ENCODE measurements around the gene ASXL1. TPM values are rescaled to one million over a fixed set of nuclear protein-coding genes. Genes with fewer than 3 reads are reported as not detected.

Gene ASXL1
- total RNA-seq, 4 donors from 2014 or later: 69.1 to 116 (median 102) TPM

DNA sequence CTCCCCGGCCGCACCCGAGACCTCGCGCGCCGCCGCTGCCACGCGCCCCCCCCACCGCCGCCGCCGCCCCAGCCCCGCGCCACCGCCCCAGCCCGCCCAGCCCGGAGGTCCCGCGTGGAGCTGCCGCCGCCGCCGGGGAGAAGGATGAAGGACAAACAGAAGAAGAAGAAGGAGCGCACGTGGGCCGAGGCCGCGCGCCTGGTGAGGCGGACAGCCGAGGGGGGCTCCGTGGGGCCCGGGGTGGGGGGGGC is 426 bp downstream of the ASXL1 start:
- DNase-seq: no peak
- TF ChIP-seq CTCF (IDR thresholded peaks at IDR 0.05) (no peak), POLR2A (IDR thresholded peaks at IDR 0.05) (no peak)
- peak overlapping the region; percentile 55 to 75 for H3K4me3 ChIP-seq
- intact Hi-C loops (cut with DNase I; ENCODE audit: low total_unique reads): no loop called here
- H3K27ac ChIP-seq: peak overlapping the region; percentile 98 to 99
- H3K36me3 ChIP-seq: no peaks in the 10 kb centered on the region
- no peaks in the 10 kb centered on the region for H3K27me3 ChIP-seq
- H3K4me1 ChIP-seq: peaks cover 0 to 4% of the 10 kb centered on the region in 2 donors
- H3K9me3 ChIP-seq: no peaks in the 10 kb centered on the region

GRCh38 chr20:32358883-32359632 is 927 bp downstream of the ASXL1 start:
- H3K27me3 ChIP-seq: no peaks in the 10 kb centered on the region
- H3K9me3 ChIP-seq: no peaks in the 10 kb centered on the region
- peak; percentile 77 for DNase-seq
- peak overlapping the region; percentile 55 to 75 for H3K4me3 ChIP-seq
- peaks cover 0 to 4% of the 10 kb centered on the region in 2 donors for H3K4me1 ChIP-seq
- intact Hi-C loops (cut with DNase I; ENCODE audit: low total_unique reads): no loop called here
- H3K27ac ChIP-seq: peak overlapping the region; percentile 98 to 99
- H3K36me3 ChIP-seq: no peaks in the 10 kb centered on the region
- TF ChIP-seq POLR2A (IDR thresholded peaks at IDR 0.05) (peak; percentile 6 to 43), CTCF (IDR thresholded peaks at IDR 0.05) (no peak)

- Histone ChIP-seq H3K4me1 (peaks cover 0 to 4% of the 10 kb centered on the region in 2 donors), H3K27ac (peak overlapping the region; percentile 98 to 99)
- intact Hi-C loops (cut with DNase I; ENCODE audit: low total_unique reads): no loop called here
Measured at GRCh38 chr20:32359633-32360332, 1.7 kb downstream of the ASXL1 start.

GRCh38 chr20:32360333-32360634 is 2.2 kb downstream of the ASXL1 start:
- TF ChIP-seq CTCF (IDR thresholded peaks at IDR 0.05) (no peak), POLR2A (IDR thresholded peaks at IDR 0.05) (no peak)
- Histone ChIP-seq H3K36me3 (no peaks in the 10 kb centered on the region), H3K27ac (peak overlapping the region; percentile 34 to 36), H3K27me3 (no peaks in the 10 kb centered on the region), H3K9me3 (no peaks in the 10 kb centered on the region), H3K4me1 (peaks cover 0 to 4% of the 10 kb centered on the region in 2 donors), H3K4me3 (peak overlapping the region in 1 of 2 donors; percentile 55)
- intact Hi-C loops (cut with DNase I; ENCODE audit: low total_unique reads): no loop called here
- no peak for DNase-seq

More at GRCh38 chr20:32359633-32360332, 1.7 kb downstream of the ASXL1 start:
- DNase-seq: no peak
- no peaks in the 10 kb centered on the region for H3K9me3 ChIP-seq
- H3K27me3 ChIP-seq: no peaks in the 10 kb centered on the region
- TF ChIP-seq CTCF (IDR thresholded peaks at IDR 0.05): no peak
- TF ChIP-seq POLR2A (IDR thresholded peaks at IDR 0.05): no peak
- H3K36me3 ChIP-seq: no peaks in the 10 kb centered on the region
- H3K4me3 ChIP-seq: peak overlapping the region; percentile 55 to 75

- Histone ChIP-seq H3K9me3 (no peaks in the 10 kb centered on the region), H3K27ac (peak overlapping the region in 1 of 2 donors; percentile 34), H3K36me3 (no peaks in the 10 kb centered on the region), H3K27me3 (no peaks in the 10 kb centered on the region), H3K4me1 (peaks cover 0 to 9% of the 10 kb centered on the region in 2 donors), H3K4me3 (no peak overlapping the region)
- TF ChIP-seq POLR2A (IDR thresholded peaks at IDR 0.05): no peak
- no peak for TF ChIP-seq CTCF (IDR thresholded peaks at IDR 0.05)
- no peak for DNase-seq
- intact Hi-C loops (cut with DNase I; ENCODE audit: low total_unique reads): no loop called here
Measured at GRCh38 chr20:32362901-32363364, 4.8 kb downstream of the ASXL1 start.
